H1 (cell line): ENCODE data around the gene TBX4. TPM values are rescaled to one million over a fixed set of nuclear protein-coding genes. Genes with fewer than 3 reads are reported as not detected.

Experiments
- CEBPB ChIP-seq: IDR thresholded peaks from 2 replicates; pipeline ENCODE4 v1.6.1; 2012; ENCODE audit warnings: low read depth, low read length
- polyA plus RNA-seq, 7 experiments: library from polyadenylated mRNA; depleted of rRNA in 3 of 7; stranded (reverse) in 5 of 7; unstranded in 2 of 7; fragments of >200 nt in 5 of 7; fragments of 200-250 nt in 2 of 7; gene quantifications; 1 replicate in 5 of 7; 2 replicates in 1 of 7; 4 replicates in 1 of 7; pipeline versions ENCODE4 v1.2.1 to v1.2.3, GENCODE V29; 2011 to 2013; ENCODE audit warnings: missing spikeins in 2 of 7, mixed read lengths in 2 of 7
- total RNA-seq: library from RNA; stranded (reverse); fragmentation: NEBNext Ultra II Directional; extraction: Animal tissue kit (Norgen Biotek cat#: 25700); gene quantifications from 2 replicates; pipeline ENCODE4 v1.2.1, GENCODE V29; 2021

The TBX4 gene
- total and polyA plus RNA-seq, 2 of the 8 experiments (the other 6 are each of a cell fraction or from before 2014, with no cell fraction given) = 0.02 TPM; not detected in 1

DNA sequence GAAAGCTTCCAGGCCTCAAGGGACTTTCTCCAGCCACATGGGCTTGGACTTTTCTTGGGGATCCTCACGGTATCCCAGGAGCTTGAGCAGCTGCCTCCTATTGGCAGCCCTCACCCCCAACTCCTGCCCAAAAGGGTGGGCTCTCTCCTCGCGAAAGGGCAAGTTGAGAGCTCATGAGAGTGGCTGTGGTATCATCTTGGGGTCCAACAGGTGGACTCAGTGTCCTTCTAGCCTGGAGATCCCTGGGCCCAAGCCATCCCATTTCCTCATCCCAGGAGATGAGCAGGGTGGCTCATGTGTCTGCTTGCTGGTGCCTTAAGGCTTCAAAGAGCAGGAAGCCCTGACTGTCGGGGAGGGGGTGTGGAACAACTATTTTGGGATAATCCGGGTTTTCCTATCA, 17.7 kb downstream of the TBX4 start (continued):
- TF ChIP-seq CEBPB = no peak
